GM20000 (cell line): ENCODE measurements around the gene MIOX.

Experiments
- DNase-seq: peaks from one replicate; pipeline ENCODE4 v3.0.0; 2012; ENCODE audit warnings: low spot score
- CTCF ChIP-seq: IDR thresholded peaks from 2 replicates; pipeline ENCODE4 v1.5.1; 2012; ENCODE audit warnings: mild to moderate bottlenecking, control low read depth; ENCODE audit errors: extremely low read depth, missing control alignments

Gene MIOX

DNA sequence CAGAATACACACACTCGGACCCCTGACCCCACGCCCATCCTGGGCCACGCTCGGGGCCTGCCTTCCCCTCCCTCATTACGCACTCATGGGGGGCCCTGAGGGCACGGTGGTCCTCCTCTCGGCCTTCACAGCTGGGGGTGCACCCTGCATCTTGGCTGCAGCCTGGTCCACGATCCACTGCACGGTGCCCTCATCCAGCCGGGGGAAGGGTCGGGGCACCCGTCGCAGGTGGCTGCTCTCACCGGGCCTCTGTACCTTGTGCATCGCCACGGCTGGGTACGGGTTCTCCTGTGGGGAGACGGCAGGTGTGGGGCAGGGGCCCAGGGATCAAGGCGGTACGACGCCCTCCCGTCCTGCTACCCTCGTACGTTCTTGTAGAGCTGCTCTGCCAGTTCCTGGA lies 22.2 kb upstream of the MIOX start:
- DNase-seq = no peak
- no peak for TF ChIP-seq CTCF

DNA sequence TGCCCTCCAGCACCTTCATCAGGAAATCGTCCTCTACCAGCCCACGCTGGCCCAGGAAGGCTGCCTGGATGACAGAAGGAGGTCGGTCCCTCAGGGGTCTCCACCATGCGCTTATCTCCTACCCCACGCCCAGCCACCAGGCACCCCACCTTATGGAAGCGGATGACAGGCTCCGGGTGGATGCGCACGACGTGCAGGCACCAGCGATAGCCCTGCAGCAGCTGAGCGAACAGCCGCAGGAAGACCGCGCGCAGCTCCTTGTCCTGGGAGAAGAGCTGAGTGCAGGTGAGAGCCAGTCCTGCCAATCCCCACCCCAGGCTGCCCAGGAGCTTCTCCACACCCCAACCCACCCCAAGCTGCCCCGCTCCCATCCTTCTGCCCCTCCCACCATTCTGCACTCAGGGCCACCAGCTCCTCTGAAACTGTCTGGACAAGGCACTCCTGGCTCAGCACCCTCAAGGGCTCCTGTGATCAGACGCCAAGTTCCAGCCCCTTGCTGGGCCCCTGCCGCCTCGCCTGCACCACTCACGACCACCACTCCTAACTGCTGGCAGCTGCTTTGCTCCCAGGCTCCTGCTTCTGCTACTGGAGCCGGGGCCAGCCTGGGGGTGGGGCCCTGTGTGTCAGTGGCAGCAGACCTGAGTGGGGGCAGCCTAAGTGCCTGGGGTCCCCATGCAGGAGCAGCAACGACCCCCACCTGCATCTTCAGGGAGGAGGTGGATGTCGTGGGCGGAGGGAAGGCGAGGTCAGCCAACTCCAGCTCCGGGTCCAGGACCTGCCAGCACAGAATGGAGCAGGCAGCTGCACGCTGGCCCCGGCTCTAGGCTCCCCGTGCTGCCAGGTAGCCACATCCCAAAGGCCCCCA lies 21.4 kb upstream of the MIOX start:
- no peak for TF ChIP-seq CTCF
- DNase-seq = no peak

GRCh38 chr22:50467341-50467740 lies 19.3 kb upstream of the MIOX start:
- no peak for TF ChIP-seq CTCF
- no peak for DNase-seq

- no peak for DNase-seq
- TF ChIP-seq CTCF = no peak
These were observed 18.8 kb upstream of the MIOX start for GRCh38 chr22:50467773-50468440.

GRCh38 chr22:50468626-50469025 lies 18.0 kb upstream of the MIOX start:
- DNase-seq = no peak
- TF ChIP-seq CTCF = no peak

- no peak for TF ChIP-seq CTCF
- peak; percentile 93 for DNase-seq
These were observed 17.0 kb upstream of the MIOX start for GRCh38 chr22:50469377-50470305.
